Calu3 (cell line): ENCODE data around the gene MTMR6. TPM values are rescaled to one million over a fixed set of nuclear protein-coding genes. Genes with fewer than 3 reads are reported as not detected.
A peak's percentile ranks its signal among the peaks of the same experiment; 100 is the strongest.

Experiments used
- BruUV-seq: library from RNA; stranded (reverse); fragments of 400-500 nt; replicated peaks from 2 replicates; lab custom pipeline; 2021; lab: Mats Ljungman, UMichigan
- CTCF ChIA-PET: fragments of 300-600 bp; sonication (Branson Sonifier 250); formaldehyde crosslinking; loops from one replicate; lab custom pipeline; 2022; ENCODE audit warnings: antibody characterized with exemption; lab: Charles Lee
- DNase-seq: peaks from one replicate; pipeline ENCODE4 v3.0.0; 2022
- H3K27ac Mint-ChIP-seq: one replicate; pipeline ENCODE4 v1.8.0; 2022; ENCODE audit warnings: mixed read lengths; ENCODE audit not compliant: unreplicated experiment
- H3K27me3 Mint-ChIP-seq: one replicate; pipeline ENCODE4 v1.8.0; 2022; ENCODE audit warnings: mixed read lengths; ENCODE audit not compliant: unreplicated experiment
- H3K36me3 Mint-ChIP-seq: one replicate; pipeline ENCODE4 v1.8.0; 2022; ENCODE audit warnings: mild to moderate bottlenecking, moderate library complexity, mixed read lengths; ENCODE audit not compliant: insufficient read depth, unreplicated experiment
- H3K4me1 Mint-ChIP-seq: one replicate; pipeline ENCODE4 v1.8.0; 2022; ENCODE audit warnings: mild to moderate bottlenecking, low read depth, mixed read lengths; ENCODE audit not compliant: unreplicated experiment
- H3K4me3 Mint-ChIP-seq: one replicate; pipeline ENCODE4 v1.8.0; 2022; ENCODE audit warnings: mild to moderate bottlenecking, low read depth, moderate library complexity, mixed read lengths; ENCODE audit not compliant: unreplicated experiment
- H3K9me3 Mint-ChIP-seq: one replicate; pipeline ENCODE4 v1.8.0; 2022; ENCODE audit warnings: low read depth, mixed read lengths; ENCODE audit not compliant: unreplicated experiment
- CTCF ChIP-seq: fragments of 200-600 bp; IDR thresholded peaks from one replicate; pipeline ENCODE4 v1.8.0; 2022; ENCODE audit warnings: antibody characterized with exemption; ENCODE audit not compliant: unreplicated experiment
- intact Hi-C: fragments of 100-400 bp; cut with micrococcal nuclease; formaldehyde crosslinking; loops from one replicate; pipeline ENCODE4 v1.10.0; 2022; ENCODE audit not compliant: unreplicated experiment
- total RNA-seq: library from RNA; stranded (reverse); gene quantifications from 2 replicates; pipeline ENCODE4 v1.2.3, GENCODE V29; 2022

MTMR6 gene
- total RNA-seq, 1 experiment from 2014 or later, result 7.1 TPM

GRCh38 chr13:25262261-25262660 lies 25.0 kb downstream of the MTMR6 start:
- H3K9me3 Mint-ChIP-seq, result no peaks in the 10 kb centered on the region
- CTCF ChIA-PET, result no interaction called here
- intact Hi-C loops, result no loop called here

GRCh38 chr13:25253702-25254101 lies 33.6 kb downstream of the MTMR6 start:
- CTCF ChIA-PET, result interaction anchor here (0.7 kb wide), 1 partner anchor 129 kb away, joined by 3 read pairs; no protein-coding TSS in a partner anchor
- TF ChIP-seq CTCF, result no peak
- DNase-seq, result peak; percentile 8
- H3K36me3 Mint-ChIP-seq, result peaks cover 10% of the 10 kb centered on the region
- H3K27ac Mint-ChIP-seq, result no peak overlapping the region
- no peaks in the 10 kb centered on the region for H3K27me3 Mint-ChIP-seq
- no peak overlapping the region for H3K4me3 Mint-ChIP-seq
- no peaks in the 10 kb centered on the region for H3K9me3 Mint-ChIP-seq
- intact Hi-C loops, result no loop called here
- H3K4me1 Mint-ChIP-seq, result no peaks in the 10 kb centered on the region
- BruUV-seq, result no TSS peak

More at GRCh38 chr13:25262261-25262660, 25.0 kb downstream of the MTMR6 start:
- Mint-ChIP-seq H3K4me1 (no peaks in the 10 kb centered on the region), H3K27ac (no peak overlapping the region), H3K4me3 (no peak overlapping the region), H3K36me3 (peaks cover 13% of the 10 kb centered on the region), H3K27me3 (no peaks in the 10 kb centered on the region)
- no peak for DNase-seq
- TF ChIP-seq CTCF, result no peak
- no TSS peak for BruUV-seq

DNA sequence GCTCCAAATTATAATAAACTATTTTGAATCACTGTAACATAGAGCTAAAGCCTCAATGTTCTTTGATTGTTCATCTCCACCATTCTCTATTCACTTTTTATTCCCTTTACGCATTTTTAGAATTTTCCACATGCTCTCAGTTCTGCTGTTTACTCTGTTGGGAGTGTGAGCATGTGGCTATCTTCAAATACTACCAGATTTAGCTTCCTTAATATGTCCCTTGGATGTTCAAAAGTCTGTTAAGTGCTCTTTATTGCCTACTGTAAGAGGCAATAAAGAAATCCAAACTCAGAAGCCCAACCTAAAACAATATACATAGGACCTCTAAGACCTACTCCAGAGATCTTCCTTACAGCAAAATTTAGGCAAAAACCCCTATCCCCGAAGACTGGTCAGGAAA lies 34.5 kb downstream of the MTMR6 start:
- intact Hi-C loops, result no loop called here
- no peak overlapping the region for H3K4me3 Mint-ChIP-seq
- no peak for TF ChIP-seq CTCF
- H3K4me1 Mint-ChIP-seq, result no peaks in the 10 kb centered on the region
- peaks cover 10% of the 10 kb centered on the region for H3K36me3 Mint-ChIP-seq
- DNase-seq, result no peak
- H3K9me3 Mint-ChIP-seq, result no peaks in the 10 kb centered on the region
- BruUV-seq, result no TSS peak
- no peak overlapping the region for H3K27ac Mint-ChIP-seq
- CTCF ChIA-PET, result no interaction called here
- no peaks in the 10 kb centered on the region for H3K27me3 Mint-ChIP-seq

DNA sequence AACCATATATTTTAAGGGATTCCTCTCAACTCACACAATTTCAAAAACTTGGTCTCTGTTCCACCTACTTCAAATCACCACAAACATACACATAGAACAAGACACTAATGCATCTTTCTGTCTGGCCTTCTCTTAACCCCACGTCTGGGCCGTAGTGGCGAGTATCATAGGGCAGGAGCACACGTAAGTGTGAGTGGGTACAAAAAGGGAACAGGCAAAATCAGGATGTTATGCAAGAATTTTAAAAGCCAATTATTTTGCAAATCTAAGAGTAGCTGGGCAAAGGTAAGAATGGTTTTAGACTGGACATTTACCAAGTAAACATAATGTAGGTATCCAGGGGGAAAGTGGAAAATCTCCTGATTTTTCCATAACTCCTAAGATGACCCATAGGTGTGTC lies 35.1 kb downstream of the MTMR6 start:
- Mint-ChIP-seq H3K4me1 (no peaks in the 10 kb centered on the region), H3K36me3 (peaks cover 5% of the 10 kb centered on the region), H3K9me3 (no peaks in the 10 kb centered on the region), H3K27ac (no peak overlapping the region), H3K27me3 (no peaks in the 10 kb centered on the region), H3K4me3 (no peak overlapping the region)
- intact Hi-C loops, result no loop called here
- no peak for TF ChIP-seq CTCF
- CTCF ChIA-PET, result no interaction called here
- DNase-seq, result no peak
- BruUV-seq, result no TSS peak
